Vagina (tissue), 2 donors: ENCODE data around the gene GTF2B. TPM values are rescaled to one million over a fixed set of nuclear protein-coding genes. Genes with fewer than 3 reads are reported as not detected.

Experiments used
- DNase-seq, 2 donors: peaks; one replicate each; pipeline ENCODE4 v3.0.0-alpha.2; 2017; ENCODE audit errors: extremely low spot score in 2 of 2
- H3K27ac ChIP-seq: fragments of 200-600 bp; sonication (generic); one replicate; pipeline ENCODE4 v1.5.1; 2019
- H3K27me3 ChIP-seq: fragments of 200-600 bp; sonication (generic); one replicate; pipeline ENCODE4 v1.5.1; 2019
- H3K36me3 ChIP-seq, 2 donors: fragments of 200-600 bp; sonication (generic); one replicate each; pipeline ENCODE4 v1.5.1; 2017 to 2019
- H3K4me1 ChIP-seq: fragments of 200-600 bp; sonication (generic); one replicate; pipeline ENCODE4 v1.5.1; 2019
- H3K4me3 ChIP-seq, 2 donors: fragments of 200-600 bp; sonication (generic); 1 replicate in 1 of 2; 2 replicates in 1 of 2; pipeline ENCODE4 v1.5.1; 2016 to 2019
- H3K9me3 ChIP-seq: fragments of 200-600 bp; sonication (generic); one replicate; pipeline ENCODE4 v1.5.1; 2019
- POLR2A ChIP-seq, 2 donors: fragments of 450-650 bp; IDR thresholded peaks; one replicate each; pipeline ENCODE4 v1.6.1; 2017; ENCODE audit warnings: antibody characterized with exemption in 2 of 2, mild to moderate bottlenecking in 2 of 2, moderate library complexity in 2 of 2
- POLR2AphosphoS5 ChIP-seq, 2 donors: sonication (generic); formaldehyde crosslinking; IDR thresholded peaks; one replicate each; pipeline ENCODE4 v1.9.0; 2017; ENCODE audit warnings: antibody characterized with exemption in 2 of 2, mild to moderate bottlenecking in 2 of 2, low read depth in 1 of 2; ENCODE audit not compliant: insufficient read depth in 1 of 2
- intact Hi-C: fragments of 100-400 bp; cut with DNase I; formaldehyde crosslinking; loops from one replicate; pipeline ENCODE4 v1.15.1; 2023
- total RNA-seq: library from RNA; depleted of rRNA; stranded (reverse); fragments of >200 nt; gene quantifications from one replicate; pipeline ENCODE4 v1.2.3, GENCODE V29; 2016
- TF ChIP-seq, protein P1 (sequence below), 3 experiments: fragments of 450-650 bp in 2 of 3; fragments of 200-600 bp in 1 of 3; sonication (generic) in 1 of 3; IDR thresholded peaks; one replicate each; pipeline ENCODE4 v1.5.1; 2017 to 2019; ENCODE audit warnings: antibody characterized with exemption in 3 of 3, mild to moderate bottlenecking in 2 of 3, moderate library complexity in 2 of 3

Gene GTF2B
- total RNA-seq, 1 donor from 2014 or later: 22.8 TPM

DNA sequence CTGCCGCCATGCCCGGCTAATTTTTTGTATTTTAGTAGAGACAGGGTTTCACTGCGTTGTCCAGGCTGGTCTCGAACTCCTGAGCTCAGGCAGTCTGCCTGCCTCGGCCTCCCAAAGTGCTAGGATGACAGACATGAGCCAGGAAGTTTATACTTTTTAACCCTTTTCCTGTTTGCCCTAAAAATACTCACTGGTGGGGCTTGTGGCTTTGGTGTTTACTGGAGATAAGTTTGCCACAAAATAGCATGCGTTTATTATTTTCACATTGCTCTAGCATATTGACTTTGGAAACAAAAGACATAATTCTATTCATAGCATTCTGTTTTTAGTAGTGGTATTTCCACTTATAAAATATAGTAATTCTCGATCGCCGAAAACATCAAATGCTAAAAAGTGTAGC, 19.8 kb upstream of the GTF2B start:
- Histone ChIP-seq H3K27ac (no peak overlapping the region), H3K4me3 (no peak overlapping the region), H3K27me3 (no peaks in the 10 kb centered on the region), H3K9me3 (no peaks in the 10 kb centered on the region), H3K4me1 (no peaks in the 10 kb centered on the region), H3K36me3 (no peaks in the 10 kb centered on the region)
- DNase-seq: no peak
- intact Hi-C loops: no loop called here
- TF ChIP-seq, protein P1, sequence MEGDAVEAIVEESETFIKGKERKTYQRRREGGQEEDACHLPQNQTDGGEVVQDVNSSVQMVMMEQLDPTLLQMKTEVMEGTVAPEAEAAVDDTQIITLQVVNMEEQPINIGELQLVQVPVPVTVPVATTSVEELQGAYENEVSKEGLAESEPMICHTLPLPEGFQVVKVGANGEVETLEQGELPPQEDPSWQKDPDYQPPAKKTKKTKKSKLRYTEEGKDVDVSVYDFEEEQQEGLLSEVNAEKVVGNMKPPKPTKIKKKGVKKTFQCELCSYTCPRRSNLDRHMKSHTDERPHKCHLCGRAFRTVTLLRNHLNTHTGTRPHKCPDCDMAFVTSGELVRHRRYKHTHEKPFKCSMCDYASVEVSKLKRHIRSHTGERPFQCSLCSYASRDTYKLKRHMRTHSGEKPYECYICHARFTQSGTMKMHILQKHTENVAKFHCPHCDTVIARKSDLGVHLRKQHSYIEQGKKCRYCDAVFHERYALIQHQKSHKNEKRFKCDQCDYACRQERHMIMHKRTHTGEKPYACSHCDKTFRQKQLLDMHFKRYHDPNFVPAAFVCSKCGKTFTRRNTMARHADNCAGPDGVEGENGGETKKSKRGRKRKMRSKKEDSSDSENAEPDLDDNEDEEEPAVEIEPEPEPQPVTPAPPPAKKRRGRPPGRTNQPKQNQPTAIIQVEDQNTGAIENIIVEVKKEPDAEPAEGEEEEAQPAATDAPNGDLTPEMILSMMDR (IDR thresholded peaks at IDR 0.05): no peak
- TF ChIP-seq POLR2AphosphoS5 (IDR thresholded peaks at IDR 0.05; ENCODE audit: insufficient read depth in 1 of 2, low read depth in 1 of 2): no peak
- TF ChIP-seq POLR2A (IDR thresholded peaks at IDR 0.05): no peak

DNA sequence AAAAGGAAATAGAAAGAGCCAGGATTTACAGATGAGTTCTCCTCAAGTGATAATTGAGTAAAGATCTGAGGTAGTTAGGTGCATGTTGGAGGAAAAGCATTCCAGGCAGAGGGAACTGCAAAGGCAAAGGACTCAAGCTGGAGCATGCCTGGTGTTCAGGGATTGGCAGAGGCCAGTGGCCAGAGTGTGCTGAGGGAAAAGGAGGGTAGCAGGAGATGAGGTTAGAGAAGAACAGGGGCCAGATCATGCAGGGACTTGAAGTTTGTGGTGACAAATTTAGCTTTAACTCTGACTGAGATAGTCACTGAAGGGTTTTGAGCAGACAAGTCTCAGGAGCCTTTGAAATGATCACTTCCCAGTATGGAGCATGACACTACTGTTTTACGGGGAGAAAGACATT, 19.0 kb upstream of the GTF2B start:
- DNase-seq: no peak
- Histone ChIP-seq H3K36me3 (no peaks in the 10 kb centered on the region), H3K27me3 (no peaks in the 10 kb centered on the region), H3K4me3 (no peak overlapping the region), H3K9me3 (no peaks in the 10 kb centered on the region), H3K4me1 (no peaks in the 10 kb centered on the region), H3K27ac (no peak overlapping the region)
- intact Hi-C loops: no loop called here
- TF ChIP-seq POLR2A (IDR thresholded peaks at IDR 0.05) (no peak), POLR2AphosphoS5 (IDR thresholded peaks at IDR 0.05; ENCODE audit: insufficient read depth in 1 of 2, low read depth in 1 of 2) (no peak)
- TF ChIP-seq, protein P1 (IDR thresholded peaks at IDR 0.05): no peak

DNA sequence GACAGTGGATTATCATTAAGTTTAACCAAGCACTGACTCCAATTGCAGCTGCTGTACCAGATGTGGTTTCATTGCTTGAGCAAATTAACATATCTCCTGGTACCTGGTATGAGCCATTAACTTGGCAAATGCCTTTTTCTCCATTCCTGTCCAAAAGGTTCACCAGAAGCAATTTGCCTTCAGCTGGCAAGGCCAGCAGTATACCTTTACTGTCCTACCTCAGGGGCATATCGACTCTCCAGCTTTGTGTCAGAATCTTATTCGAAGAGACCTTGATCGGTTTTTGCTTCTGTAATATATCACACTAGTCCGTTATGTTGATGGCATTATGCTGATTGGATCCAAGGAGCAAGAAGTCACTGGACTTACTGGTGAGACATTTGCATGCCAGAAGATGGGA, 9.5 kb upstream of the GTF2B start:
- Histone ChIP-seq H3K27ac (no peak overlapping the region), H3K4me1 (no peaks in the 10 kb centered on the region), H3K36me3 (no peaks in the 10 kb centered on the region), H3K27me3 (no peaks in the 10 kb centered on the region), H3K4me3 (no peak overlapping the region), H3K9me3 (no peaks in the 10 kb centered on the region)
- no peak for DNase-seq
- TF ChIP-seq, protein P1 (IDR thresholded peaks at IDR 0.05): no peak
- TF ChIP-seq POLR2AphosphoS5 (IDR thresholded peaks at IDR 0.05; ENCODE audit: insufficient read depth in 1 of 2, low read depth in 1 of 2): no peak
- no peak for TF ChIP-seq POLR2A (IDR thresholded peaks at IDR 0.05)
- intact Hi-C loops: no loop called here

DNA sequence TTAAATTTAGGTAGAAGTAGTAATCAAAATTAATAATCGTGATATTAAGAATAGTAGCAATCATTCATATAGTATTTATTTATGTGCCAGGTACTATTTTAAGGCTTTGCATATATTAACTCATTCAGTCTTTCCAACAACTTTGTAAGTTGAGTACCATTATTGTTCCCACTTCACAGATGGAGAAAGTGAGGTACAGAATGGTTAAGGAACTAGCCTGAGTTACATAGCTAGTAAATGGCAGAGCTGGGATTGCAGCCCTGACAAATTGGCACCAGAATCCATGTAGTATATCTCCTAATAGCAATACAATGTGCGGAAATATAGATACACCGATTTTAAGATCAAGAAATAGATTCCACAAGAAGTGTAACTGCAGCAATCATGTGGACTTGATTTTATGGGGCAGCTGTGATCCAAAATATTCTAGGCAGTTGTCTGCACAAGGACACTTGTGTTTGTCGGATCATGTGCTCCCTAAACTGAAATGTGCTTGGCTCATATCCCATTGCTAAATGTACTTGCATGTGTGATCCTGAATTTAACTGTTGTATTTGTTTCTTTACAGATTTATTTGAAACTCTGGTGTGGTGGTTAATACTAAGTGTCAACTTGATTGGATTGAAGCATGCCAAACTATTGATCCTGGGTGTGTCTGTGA, 5.8 kb upstream of the GTF2B start:
- DNase-seq: no peak
- Histone ChIP-seq H3K36me3 (no peaks in the 10 kb centered on the region), H3K4me1 (no peaks in the 10 kb centered on the region), H3K9me3 (no peaks in the 10 kb centered on the region), H3K4me3 (no peak overlapping the region), H3K27me3 (no peaks in the 10 kb centered on the region), H3K27ac (no peak overlapping the region)
- intact Hi-C loops: no loop called here
- TF ChIP-seq, protein P1 (IDR thresholded peaks at IDR 0.05): no peak
- TF ChIP-seq POLR2AphosphoS5 (IDR thresholded peaks at IDR 0.05; ENCODE audit: insufficient read depth in 1 of 2, low read depth in 1 of 2) (no peak), POLR2A (IDR thresholded peaks at IDR 0.05) (no peak)

DNA sequence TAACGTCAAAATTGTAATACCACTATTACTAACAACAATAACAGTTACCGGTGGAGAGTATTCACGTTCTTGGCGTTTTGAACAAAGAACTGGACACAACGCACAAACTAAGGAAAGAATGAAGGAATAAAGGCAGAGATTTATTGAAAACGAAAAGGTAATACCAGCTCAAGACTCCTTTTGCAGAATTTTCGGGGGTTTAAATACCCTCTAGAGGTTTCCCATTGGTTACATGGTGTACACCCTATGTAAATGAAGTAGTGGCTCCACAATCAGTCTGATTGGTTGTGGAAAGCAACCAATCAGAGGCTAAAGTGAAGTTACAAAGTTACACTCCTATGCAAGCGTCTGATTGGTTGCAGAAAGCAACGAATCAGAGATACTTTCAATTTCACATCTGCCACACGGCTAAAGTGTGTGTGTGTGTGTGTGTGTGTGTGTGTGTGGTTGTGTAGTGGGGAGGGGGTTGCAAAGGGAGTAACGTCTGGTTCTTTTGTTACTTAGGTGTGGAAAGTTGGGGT, 1.1 kb upstream of the GTF2B start:
- Histone ChIP-seq H3K9me3 (no peaks in the 10 kb centered on the region), H3K4me3 (no peak overlapping the region), H3K27me3 (no peaks in the 10 kb centered on the region), H3K4me1 (peaks cover 34% of the 10 kb centered on the region), H3K27ac (no peak overlapping the region), H3K36me3 (no peaks in the 10 kb centered on the region)
- intact Hi-C loops: no loop called here
- no peak for DNase-seq
- TF ChIP-seq POLR2A (IDR thresholded peaks at IDR 0.05) (no peak), POLR2AphosphoS5 (IDR thresholded peaks at IDR 0.05; ENCODE audit: insufficient read depth in 1 of 2, low read depth in 1 of 2) (no peak)
